NCI-H187 treated with DMSO at 0.1 percent for 48 hours (cell line): ENCODE data around the gene GP1BA.
A peak's percentile ranks its signal among the peaks of the same experiment; 100 is the strongest.

Experiments used
- DNase-seq: peaks from one replicate; lab custom pipeline; 2025; lab: John Stamatoyannopoulos, UW

The GP1BA gene

DNA sequence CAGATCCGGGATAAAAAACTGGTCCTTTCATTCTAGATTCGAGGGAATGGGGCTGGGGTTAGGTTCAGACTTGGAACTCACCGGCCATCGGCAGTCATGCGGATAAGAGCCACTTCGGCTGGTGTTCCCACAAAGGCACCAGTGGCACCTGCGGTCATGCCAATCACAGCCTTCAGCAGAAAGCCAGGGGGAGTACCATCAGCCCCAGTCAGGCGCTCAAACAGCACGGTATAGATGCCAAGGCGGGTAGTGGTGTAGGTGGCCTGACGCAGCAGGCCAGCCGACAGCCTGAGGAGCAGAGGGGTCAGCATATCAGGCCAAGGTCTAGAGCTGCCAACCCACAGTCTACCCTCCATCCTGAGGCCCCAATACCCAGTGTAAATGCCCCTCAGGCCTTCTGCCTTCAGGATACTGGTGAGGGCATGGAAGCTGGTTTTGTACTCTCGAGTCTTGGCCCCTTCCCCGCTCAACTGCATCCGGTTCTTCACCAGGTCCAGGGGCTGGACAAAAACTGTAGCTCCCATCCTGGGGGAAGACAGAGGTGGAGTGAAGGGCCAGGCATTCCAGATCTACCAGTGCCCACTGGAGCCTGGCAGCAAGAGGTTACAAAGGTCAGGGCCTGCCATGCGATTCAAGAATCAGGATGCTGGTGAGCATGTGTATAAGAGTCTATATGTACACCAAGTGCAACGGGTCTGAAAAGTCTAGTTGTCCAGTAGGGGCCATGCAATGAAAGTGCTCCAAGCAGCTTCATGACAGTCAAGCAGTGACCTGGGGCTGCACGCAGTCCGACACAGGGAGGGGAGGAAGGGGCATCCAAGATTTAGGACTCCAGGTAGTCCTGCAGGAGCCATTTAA, 6.8 kb downstream of the GP1BA start:
- DNase-seq: no peak

- no peak for DNase-seq
These were observed 7.4 kb downstream of the GP1BA start for GRCh38 chr17:4939546-4939795.

DNA sequence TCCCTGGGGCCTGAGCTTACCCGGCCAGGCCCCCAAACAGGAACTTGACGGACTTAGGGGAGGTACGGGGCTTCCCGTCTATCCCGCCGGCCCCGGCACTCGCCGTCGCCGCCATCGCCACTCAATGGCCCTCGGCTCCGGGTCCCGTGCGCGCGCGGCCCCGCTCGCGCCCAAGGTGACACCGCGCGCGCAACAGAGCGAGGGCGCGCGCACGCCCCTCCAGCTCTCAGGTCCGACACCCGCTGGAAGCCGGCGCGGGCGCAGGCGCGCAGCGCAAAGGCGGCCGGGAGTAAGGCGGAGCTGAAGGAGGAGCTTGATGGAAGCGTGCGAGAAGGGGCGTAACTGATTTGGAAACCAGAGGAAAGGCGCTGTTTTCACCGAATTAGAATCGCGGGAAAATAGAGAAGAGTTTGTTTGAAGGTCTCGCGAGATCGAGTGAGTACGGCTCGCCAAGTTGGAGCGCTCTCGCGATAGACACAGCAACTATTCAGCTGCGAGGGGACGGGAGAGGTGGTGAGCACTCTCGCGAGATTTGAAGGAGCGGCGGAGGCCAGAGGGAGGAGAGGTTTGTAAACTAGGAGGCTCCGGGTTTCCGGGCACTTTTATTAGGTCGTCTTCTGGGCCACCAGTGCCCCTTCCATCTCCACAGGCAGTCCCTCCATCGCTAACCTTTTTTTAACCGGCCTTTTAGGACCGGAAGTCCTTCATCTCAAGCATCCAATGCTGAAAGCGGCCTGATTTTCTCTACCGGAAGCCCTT, 7.9 kb downstream of the GP1BA start, which contains the start of the genes RNF167 and SLC25A11:
Gene RNF167 (plus strand): TSS at position 473 of the 759 bp plus-strand sequence. CDS start 642 bp downstream, outside the sequence.
Gene SLC25A11 (minus strand): TSS at position 251 of the 759 bp plus-strand sequence. CDS start 136 bp downstream, at position 115.
- DNase-seq: peak; percentile 68

GRCh38 chr17:4940555-4941318, 8.7 kb downstream of the GP1BA start:
- DNase-seq: no peak

DNA sequence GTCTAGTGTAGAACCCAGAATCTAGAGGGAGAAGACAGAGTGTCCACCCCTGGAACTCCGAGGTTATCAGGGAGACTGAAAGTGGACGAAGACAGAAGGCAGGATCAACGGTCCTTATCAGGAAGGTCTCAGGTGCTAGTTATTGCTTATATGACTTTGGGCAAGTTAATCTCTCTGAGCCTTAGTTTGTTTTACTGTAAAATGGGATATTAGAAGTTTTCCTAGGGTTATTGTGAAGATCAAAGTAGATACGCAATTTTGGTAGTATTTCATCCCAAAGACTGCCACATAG, 9.2 kb downstream of the GP1BA start:
- no peak for DNase-seq

DNA sequence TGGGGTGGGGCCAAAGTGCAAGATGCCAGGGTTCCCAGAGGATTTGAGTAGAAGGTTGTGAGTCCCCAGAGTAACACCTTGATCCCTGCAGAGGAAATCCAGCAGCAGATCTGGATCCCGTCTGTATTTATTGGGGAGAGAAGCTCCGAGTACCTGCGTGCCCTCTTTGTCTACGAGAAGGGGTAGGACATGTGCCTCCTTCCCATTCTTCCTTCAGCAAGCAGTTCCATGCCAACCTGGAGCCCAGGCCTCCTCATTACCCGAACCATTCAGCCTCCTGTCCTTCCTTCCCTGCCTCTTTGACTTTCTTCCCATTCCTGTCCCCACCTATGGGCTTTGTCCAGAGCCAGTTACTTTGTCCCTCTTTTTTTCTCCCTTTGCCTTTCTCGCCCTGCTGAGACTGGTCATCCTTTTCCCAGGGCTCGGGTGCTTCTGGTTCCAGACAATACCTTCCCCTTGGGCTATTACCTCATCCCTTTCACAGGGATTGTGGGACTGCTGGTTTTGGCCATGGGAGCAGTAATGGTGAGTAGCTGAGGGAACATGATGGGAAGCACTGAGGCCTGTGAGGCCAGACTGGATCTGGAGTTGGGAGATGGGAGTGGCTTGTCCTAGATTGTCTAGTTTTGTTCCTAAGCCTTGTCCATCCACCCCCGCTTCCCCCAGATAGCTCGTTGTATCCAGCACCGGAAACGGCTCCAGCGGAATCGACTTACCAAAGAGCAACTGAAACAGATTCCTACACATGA, 10.9 kb downstream of the GP1BA start:
- no peak for DNase-seq

DNA sequence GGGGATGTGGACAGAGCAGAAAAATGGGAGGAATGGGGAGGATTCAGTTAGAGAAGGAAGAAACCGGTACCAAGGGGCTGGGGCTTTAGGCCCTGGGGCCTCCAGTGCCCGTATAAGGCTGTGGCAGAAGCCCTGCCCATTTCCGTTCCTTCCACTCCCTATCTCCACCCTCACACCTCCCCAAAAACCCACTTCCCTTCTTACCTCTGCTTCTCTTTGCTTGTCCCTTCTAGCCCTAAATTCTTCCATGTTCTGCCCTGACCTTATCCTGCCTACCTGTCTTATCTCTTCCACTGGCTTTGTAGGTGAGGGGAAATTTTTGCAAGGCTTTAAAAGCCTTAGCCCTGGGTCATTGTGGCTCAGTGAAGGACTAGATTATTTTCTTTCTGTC, 12.1 kb downstream of the GP1BA start:
- DNase-seq: no peak

GRCh38 chr17:4944554-4945175, 12.6 kb downstream of the GP1BA start:
- no peak for DNase-seq

DNA sequence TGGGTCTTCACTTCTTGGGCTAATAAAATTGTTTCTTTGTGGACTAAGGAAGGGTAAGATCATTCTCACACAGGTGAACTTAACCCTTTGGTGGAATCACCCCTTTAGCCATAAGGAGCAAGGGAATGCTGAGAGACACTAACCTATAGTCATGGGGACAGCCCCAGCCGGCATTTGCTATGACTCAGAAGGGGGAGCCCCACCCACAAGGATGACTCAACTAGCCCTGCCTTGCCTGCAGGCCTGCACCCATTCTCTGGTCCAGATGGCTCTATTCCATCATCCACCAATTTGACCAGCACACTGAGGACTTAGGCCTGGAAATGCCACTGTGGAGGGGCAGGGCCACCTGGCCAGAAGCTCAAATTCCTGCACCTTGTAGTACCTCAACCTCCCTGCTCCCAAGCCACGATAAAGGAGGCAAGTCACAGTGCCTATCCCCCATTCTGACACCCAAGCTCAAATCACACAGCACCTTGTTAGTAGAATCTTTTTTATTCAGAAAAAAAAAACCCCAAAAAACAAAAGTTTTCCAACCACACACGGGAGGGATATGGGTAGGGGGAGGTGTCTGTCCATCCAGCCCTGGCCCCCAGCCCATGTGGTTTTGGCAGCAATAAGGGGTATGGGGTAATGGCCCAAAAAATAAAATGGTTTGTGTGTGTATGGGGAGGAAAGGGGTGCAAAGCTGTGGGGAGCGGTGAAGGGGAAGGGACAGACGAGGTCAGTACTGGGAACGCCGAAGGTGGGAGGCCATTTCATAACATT, 13.3 kb downstream of the GP1BA start:
- no peak for DNase-seq

GRCh38 chr17:4945944-4946280, 13.8 kb downstream of the GP1BA start:
- DNase-seq: no peak

DNA sequence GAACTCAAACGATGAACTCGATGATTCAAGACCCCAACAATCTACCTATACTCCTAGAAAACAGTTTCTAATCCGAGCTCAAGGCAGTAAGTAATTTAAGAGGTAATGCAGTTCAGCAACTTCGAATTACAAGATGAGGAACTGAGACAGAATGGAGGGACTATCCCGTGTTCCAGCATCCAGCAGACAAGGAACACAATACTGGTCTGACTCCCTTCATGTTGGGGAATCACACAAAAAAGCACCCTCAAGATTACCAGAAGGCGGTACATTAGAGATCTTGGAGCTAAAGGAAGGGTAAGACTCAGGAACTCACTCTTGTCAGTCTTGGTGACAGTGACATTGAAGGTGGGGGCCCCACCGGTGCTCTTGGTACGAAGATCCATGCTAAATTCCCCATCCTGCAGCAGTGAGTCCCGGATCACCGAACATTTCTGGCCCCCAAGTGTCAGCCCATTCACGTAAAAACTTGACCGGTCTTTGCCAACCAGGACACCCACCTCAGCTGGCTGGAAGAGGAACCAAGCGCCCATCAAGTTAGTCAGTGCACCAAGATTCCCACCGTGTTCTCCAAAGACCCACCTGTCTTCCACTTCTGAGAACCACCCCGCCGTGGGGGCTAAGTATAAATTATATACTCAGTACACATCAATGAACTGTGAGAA, 14.4 kb downstream of the GP1BA start:
- no peak for DNase-seq

GRCh38 chr17:4947010-4947410, 14.9 kb downstream of the GP1BA start:
- no peak for DNase-seq

DNA sequence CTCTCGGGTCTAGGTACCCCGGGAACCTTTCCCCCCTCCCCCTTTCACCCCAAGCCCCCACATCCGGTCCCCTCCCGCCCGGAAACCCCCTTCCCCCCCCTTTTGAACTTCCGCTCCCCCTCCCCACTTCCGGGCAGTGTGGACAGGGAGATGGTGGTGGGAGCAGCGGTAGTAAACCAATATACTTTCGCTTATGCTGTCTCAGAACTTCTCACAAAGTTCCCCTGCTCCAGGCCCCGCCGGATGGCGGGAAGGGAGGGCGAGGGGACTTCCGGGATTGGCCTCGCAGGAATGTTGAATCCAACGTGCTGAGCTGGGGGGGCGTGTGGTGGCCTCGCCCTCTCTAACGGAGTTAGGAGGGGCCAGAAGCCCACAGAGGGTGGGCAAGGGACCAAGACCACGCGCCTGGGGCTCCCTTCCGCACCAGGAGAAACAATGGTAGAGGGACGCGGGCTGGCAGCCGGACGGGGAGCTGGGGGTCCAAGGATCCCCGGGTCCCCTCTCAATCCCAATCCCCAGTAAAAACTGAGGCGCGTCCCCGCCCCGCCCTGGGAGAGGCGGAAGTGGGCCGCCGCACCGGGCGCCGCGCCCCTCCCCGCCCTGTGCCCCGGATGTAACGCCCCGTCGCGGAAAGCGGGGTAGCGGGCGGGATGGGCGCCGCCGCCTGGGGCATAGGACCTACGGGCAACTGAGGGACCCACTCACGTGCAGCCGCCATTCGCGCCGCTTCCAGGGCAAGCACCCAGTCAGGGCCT, 15.5 kb downstream of the GP1BA start:
- DNase-seq: no peak

DNA sequence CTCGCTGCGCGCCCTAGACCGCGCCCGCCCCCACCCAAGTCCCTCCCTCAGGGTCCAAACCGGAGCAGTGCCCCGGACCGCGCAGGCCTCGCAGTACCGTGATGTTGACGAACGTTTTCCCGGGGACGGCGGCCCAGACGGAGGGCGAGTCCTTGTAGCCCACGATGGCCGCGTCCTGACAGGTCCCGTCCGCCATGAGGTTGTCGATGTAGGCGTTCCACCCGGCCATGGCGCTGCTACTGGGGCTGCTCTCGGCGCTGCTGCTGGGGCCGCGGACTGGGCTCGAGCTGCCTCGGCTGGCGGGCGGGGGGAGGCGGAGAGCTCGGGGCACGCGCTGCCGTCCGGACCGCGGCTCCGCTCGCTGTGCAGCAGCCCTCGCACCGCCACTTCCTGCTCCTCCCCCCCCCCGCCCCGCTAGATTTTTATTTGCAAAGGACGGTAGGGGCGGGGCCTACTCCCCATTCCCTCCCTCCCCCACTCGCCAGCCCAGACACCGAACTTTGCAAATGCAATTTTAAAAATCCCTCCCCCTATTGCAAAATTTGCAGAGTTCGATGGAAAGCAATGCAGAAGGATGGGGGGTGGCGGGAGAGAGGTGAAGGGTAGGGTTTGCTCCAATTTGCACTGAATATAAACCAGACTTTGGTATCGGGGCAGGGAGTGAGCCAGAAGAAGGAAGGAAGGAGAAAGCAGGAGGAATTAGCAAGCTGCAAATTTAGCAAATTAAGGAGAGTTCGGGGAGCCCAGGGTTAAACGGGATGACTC, 16.3 kb downstream of the GP1BA start, which contains the start of gene PFN1:
Gene PFN1 (minus strand): TSS at position 365 of the 765 bp plus-strand sequence. CDS start 136 bp downstream, at position 229.
- DNase-seq: peak; percentile 13

- DNase-seq: no peak
These were observed 16.8 kb downstream of the GP1BA start for GRCh38 chr17:4948931-4949320.

GRCh38 chr17:4949321-4950074, 17.4 kb downstream of the GP1BA start:
- DNase-seq: no peak

- DNase-seq: no peak
These were observed 18.1 kb downstream of the GP1BA start for GRCh38 chr17:4950075-4950745.
